GM21528 (cell line): Measurements from ENCODE around the gene CFAP221.

Experiments
- ATAC-seq: cut with Tn5 transposase; IDR thresholded peaks from one replicate; pipeline ENCODE4 v1.9.1; 2021; ENCODE audit warnings: mild to moderate bottlenecking, moderate library complexity; ENCODE audit not compliant: unreplicated experiment, low FRiP score

The CFAP221 gene

DNA sequence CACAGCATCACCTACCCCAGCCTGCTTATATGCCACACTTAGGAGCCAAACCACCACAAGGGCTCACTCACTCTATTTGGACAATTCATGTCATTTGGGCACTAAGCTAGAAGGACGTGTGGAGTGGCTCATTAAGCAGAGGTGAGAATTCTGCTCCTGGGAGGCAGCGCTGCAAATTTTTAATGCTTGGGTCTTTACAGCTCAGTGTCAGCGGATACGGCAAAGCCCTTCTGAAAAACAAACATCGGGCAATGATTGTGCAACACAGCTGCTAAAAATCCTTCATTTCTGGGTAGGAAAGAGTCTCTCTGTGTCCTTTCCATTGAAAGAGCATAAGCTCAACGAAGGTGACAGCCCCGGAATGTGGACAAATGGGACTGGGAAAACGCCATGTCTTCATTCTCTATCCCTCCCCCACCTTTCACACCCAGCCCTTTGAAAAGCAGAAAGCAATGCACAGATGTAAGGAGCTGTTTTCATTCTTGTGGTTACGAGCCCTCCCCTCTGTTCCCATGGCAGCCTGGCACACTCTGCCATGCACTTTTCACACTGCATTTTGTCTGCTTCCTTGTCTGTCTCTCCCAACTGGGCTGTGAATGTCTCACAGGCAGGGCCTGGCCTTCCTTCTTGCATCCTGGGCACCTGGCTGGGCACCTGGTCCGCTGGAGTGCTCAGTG, 150.7 kb downstream of the CFAP221 start:
- ATAC-seq = no peak

DNA sequence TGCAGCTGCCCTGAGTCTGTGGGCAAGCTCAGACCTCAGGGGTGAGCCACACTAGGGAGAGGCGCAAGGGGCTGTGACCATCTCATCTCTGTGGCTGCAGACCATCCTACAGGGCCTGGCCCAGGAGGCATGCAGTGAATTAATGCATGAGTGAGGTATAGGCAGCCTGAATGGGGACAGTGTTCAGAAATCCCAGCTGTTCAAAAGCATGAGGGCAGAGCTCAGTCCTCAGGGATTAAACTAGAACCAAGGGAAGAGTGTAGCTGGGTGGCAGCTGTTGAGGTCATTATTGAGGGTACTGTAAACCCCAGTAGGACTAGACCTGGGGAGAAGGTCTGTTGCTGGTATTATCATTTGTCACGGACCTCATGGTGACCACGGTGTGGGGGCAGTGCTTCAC, 151.8 kb downstream of the CFAP221 start:
- no peak for ATAC-seq

- ATAC-seq = no peak
Observed at GRCh38 chr2:119696494-119697030, 152.3 kb downstream of the CFAP221 start.

GRCh38 chr2:119697290-119698020, 153.2 kb downstream of the CFAP221 start:
- ATAC-seq = peak; percentile 58

DNA sequence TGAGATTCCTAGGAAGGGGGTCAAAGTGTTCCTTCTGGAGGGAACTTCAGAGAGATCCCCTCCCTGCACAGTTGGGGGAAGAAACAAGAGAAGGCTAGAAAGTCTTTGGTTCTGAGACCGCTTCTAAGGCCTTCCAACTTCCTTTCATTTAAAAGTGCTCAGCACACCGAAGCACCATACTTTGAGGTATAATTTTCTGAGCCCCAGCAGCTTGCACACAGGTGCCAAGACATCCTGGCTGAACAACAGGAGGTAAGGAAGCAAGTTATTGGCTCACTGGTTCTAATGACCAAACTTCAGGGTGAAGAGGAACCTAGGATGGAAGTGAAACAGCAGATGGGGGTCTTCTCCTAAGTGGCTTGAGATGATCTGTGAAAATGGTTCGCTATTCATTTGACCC, 154.0 kb downstream of the CFAP221 start:
- no peak for ATAC-seq

DNA sequence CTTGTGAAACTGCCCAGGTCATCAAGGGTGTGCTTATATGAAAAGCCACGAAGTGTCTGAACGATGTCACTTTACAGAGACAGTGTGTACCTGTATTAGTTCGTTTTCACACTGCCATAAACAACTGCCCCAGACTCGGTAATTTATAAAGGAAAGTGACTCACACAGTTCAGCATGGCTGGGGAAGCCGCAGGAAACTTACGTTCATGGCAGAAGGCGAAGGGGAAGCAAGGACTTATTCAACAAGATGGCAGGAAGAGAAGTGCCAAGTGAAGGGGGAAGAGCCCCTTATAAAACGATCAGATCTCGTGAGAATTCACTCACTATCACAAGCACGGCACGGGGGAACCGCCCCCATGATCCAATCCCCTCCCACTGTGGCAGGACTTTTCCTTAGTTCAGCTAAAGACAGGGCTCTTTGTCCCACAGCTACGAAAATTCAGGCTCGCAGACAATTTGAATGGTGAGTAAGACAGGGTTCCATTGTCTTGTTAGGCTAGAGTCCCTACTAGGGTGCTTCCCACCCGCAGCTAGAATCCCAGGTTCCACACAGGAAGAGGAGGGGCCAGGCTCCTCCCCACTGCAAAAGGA, 154.9 kb downstream of the CFAP221 start:
- ATAC-seq = no peak

DNA sequence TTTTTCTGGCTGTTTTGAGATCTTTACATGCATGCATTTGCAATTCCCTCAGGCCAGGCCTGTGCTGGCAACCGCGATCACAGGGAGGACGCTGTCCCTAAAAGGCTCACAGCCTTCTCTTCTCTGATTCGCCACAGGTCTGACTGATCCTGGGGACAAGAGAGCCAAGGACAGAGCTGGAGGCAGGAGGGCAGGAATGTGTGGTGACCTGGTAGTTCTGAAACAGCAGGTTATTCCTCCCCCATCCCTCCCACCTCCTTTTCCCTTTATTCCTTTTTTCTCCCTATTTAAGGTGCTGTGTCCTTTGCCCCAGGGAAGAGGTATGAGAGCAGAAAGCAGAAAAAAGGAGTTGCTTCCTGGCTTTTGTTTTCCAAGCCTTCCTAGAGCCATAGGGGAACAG, 156.6 kb downstream of the CFAP221 start:
- ATAC-seq = no peak

GRCh38 chr2:119701352-119701751, 157.1 kb downstream of the CFAP221 start:
- no peak for ATAC-seq

GRCh38 chr2:119702203-119702917, 158.1 kb downstream of the CFAP221 start:
- ATAC-seq = no peak

DNA sequence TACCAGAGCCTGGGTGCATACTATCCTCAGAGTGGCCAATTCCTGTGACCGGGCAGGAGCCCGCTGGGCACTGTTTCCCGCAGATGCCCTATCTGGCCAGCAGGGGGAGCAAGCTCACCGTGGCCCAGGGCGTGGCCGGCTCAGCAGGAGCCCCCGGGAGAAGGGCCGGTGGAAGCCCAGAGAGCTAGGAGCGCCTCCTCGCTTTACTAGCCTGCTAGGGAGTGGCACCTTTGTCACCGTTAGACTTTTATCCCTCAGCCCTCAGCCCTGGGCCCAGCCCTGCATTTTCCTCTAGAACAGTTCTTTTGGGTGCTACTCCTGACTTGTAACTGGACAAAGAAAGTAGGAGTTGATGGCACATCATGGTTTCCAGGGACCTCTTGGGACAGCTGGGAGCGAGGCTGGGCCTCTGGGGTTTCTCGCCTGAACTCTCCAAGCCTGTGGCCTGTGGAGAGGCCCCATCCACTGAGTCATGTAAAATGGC, 158.7 kb downstream of the CFAP221 start:
- ATAC-seq = peak; percentile 79

- ATAC-seq = no peak
Observed at GRCh38 chr2:119703526-119703925, 159.3 kb downstream of the CFAP221 start.

GRCh38 chr2:119704670-119705120, 160.4 kb downstream of the CFAP221 start:
- no peak for ATAC-seq

DNA sequence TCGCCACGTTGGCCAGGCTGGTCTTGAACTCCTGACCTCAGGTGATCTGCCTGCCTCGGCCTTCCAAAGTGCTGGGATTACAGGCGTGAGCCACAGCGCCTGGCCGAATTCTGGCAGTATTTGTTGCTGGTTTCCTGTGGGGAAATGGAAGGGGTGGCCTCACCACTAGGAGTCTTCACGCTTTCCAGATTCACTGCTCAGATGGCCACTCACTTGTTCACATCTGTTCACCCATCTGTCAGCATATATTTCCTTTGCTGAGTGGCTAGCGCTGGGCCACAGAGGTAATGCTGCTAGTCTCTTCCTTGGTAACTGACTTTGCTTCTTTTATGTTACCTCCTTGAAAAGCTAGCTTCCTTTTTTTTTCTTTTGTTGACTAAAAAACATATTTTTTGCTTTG, 162.0 kb downstream of the CFAP221 start:
- ATAC-seq = no peak
